HK-2 (cell line): Measurements from ENCODE around the gene ACTL10.

Experiments used
- DNase-seq: peaks from one replicate; pipeline ENCODE4 v3.0.0-alpha.2; 2018; ENCODE audit not compliant: unreplicated experiment

ACTL10 gene

GRCh38 chr20:33664085-33664761 is 2.5 kb upstream of the ACTL10 start:
- no peak for DNase-seq

DNA sequence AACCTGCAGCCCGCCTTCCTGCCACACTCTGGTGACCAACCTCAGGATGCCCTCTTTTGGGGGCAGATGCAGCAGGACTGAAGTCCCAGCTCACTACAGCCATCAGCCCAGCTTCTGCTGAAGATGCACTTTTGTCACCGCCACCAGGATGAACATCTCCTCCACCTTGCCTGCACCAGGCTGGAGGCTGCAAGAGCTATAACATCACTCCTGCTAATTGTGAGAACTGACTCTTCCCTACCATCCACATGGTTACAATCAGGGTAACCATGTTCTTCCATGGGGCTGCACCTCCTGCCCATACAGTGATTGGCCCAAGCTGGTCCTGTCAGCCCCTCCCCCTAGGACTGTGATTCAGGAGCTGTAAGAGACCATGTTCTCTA is 2.0 kb upstream of the ACTL10 start:
- DNase-seq: no peak

DNA sequence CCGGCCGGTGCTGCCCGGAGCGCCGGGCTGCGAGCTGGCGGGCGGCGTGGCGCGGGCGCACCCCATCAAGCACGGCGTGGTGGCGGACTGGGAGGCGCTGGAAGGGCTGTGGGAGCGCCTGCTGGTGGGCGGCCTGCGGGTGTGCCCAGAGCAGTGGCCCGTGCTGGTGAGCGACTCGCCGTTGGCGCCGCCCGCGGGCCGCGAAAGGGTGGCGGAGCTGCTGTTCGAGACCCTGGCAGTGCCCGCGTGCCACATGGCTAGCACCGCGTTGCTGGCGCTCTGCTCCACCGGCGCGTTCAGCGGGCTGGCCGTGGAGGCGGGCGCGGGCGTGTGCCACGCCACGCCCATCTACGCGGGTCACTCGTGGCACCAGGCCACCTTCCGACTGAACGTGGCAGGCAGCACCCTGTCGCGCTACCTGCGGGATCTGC is 517 bp downstream of the ACTL10 start:
- DNase-seq: peak; percentile 81

GRCh38 chr20:33667676-33668465 is 1.1 kb downstream of the ACTL10 start:
- DNase-seq: peak; percentile 93

DNA sequence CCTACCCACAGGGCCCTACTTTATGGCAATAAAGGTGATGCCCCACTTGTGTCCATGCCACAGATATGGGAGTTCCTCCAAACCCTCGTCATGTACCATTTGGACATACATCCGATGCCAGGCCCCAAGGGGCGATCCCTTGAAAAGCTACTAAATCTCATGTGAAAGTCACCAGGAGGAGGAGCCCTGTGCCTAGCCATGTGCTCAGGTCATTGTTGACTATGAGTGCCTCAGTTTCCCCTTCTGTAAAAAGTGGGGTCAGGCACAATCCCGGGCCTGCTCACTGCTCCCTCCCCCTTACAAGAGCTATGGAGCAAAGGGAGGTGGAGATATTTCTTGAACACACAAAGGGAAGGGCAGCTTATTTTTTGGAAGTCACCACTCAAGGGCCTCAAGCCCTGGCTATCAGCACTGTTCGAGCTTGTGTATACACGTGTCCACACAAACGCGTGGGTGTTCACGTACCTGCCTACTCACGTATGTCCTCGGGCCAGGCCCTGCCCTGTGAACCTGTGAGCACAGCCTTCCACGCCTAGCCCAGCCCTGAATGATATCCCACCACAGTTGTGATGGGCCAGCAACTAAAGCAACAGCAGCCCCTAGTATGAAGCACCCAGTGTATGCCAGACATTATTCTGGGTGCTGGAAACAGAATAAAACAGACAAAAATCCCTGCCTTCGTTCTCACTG is 1.9 kb downstream of the ACTL10 start:
- no peak for DNase-seq

DNA sequence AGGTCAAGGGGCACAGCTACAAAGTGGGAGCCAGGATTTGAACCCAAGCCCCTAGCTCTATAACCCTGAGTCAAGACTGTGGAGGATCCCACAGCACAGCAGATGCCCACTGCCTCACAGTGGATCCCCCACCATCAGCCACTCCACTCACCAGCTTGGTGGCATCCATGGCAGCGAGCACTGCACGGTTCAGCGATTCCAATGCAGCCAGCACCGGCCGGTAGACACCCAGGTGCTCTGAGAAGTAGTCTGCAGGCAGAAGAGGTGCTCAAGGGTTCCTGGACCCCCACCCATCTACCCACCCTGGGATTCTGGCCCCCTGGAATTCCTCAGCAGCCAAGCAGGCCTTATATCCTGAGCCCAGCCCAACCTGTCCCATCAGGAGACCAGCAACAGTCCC is 2.5 kb downstream of the ACTL10 start:
- DNase-seq: no peak

DNA sequence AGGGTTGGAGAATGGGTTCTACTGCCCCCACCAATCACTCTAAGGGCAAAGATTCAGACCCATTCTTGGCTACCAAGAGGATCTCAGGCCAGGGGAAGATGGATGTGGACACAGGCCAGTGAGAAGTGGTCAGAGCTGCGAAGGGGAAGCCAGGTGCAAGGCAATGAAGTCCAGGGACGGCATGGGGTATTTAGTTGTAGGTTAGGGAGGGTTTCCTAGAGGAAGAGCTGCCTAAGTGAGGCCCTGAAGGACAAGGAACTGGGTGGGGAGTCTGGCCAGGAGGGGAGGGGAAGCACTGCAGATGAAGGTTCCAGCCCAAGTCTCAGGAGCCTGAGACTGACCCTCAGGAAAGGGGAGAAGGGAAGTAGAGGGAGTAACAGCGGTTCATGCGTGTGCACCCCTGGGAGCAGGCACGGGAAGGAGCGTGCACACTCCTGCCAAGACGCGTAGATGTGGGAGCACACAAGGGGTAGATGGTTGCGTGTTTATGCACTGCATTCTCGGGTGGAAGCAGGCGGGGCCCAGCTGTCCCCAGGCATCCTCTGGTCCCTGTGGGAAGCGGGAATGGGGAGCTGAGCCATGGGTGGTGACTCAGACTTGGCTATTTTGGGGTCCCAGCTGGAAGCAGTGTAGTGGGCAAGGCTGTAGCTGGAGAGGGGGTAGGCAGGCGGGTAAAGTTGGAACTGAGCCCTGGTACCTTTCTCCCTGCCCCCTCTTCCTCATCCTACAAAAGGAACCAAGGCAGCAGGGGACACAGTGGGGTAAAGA is 3.3 kb downstream of the ACTL10 start:
- no peak for DNase-seq

DNA sequence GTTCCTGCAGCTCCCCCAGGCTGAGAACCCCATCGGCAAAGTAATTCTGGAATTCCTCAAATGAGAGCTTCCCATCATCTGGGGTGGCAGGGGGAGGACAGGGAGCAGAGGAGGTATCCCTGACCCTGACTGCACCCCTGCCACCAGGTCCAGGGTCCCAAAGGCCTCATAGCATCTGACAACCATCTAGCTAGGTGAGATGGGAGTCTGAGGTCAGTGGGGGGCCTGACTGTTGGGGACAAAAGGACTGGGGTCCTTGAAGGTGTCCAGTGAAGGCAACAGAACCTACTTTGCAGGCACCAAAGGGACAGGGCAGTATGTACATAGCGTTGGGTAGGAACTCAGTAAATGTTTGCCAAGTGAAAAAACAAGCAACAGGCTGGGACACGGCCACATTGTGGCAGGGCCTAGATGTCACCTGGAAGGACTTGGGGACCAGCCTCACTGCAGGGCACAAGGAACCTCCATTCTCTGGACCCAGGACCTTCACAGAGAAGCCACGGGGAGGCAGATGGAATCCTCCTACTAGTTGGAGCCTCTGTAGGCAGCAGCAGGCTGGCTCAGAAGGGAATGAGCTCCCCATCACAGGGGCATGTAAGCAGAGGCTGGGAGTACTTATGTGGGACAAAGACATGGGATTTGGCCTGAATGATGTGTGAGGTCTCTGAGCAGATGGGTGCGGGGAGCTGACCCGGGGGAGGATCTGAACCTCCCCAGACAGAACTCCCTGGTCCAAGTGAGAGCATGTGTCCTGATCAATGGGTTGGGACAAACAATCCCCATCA is 4.2 kb downstream of the ACTL10 start:
- no peak for DNase-seq

- DNase-seq: no peak
These were observed 5.0 kb downstream of the ACTL10 start for GRCh38 chr20:33671573-33672288.

DNA sequence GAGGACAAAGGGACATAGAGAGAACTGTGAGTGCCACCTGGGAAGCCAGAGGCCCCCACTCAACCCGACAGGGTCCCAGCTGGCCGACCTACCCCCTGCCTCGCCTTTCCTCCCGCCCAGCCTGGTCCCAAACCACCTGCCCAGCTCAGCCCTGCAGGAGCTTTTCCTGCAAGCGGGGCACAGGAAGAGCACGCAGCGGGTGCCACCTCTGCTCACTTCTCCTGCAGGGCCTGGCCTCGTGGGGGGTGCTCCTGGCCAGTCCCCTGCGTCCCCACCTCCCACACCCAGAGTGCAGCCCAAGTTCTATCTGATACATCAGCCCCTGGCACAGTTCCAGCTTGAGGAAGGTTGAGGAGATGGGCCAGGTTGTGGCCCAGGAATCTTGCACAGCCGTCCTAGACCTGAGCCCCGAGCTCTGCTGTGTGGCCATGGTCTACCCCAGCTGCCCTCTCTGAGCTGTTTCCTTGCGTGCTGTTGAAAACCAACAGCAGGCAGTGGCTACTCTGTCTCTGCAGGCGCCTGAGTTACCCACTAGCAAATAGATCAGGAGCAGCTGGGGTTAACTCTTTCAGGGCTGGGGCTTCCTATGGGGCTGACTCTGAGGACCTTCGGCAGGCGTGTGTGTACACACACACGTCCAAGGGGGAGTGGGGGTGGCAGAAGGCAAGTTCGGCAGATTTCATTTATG is 5.8 kb downstream of the ACTL10 start:
- DNase-seq: no peak

- DNase-seq: no peak
These were observed 6.3 kb downstream of the ACTL10 start for GRCh38 chr20:33673114-33673409.

DNA sequence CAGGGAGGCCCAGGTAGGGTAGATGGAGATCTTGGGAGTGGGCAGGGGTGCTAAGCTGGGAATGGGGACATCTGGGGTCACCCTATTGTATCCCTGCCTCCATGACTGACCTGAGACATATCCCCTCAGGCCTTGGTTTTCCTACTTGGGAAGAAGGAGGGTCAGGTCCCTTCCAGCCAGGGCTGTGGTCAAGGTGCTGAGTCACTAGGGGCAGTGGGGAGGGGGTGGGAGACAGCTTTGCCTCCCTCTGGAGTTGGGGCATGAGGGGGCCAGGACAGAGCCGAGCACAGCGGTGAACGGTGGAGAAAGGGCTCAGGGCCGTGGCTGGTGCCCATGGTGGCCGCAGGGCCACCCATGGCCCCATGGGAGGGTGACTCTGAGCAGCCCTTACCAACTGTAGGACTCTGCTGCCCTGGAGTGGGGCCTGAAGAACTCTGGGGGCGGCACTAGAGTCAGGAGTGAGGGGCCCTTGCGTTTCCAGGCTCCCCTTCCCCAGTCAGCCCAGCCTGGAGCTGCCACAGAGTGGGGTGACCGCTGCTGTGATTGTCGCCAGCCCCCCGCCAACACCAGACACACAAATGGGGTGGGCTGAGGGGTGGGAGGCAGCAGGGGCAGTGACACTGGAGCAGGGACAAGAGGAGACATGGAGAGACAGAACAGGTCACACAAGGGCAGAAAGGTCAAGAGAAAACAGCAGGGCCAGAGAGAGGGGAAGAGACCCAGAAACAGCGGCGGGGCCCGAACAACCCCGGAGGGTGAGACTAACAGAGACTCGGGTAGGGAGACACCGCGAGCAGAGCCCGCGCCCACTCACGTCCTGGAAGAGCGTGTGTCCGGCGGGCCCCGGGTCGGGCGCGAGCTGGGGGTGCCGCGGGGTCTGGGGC is 6.9 kb downstream of the ACTL10 start:
- DNase-seq: peak; percentile 64

GRCh38 chr20:33674294-33675135 is 7.8 kb downstream of the ACTL10 start, which contains the start of gene NECAB3:
TSS of gene NECAB3 (minus strand) at chr20:33674428. CDS start at chr20:33674352, 76 bp downstream.
- DNase-seq: peak; percentile 86

GRCh38 chr20:33675136-33675959 is 8.6 kb downstream of the ACTL10 start:
- DNase-seq: no peak

DNA sequence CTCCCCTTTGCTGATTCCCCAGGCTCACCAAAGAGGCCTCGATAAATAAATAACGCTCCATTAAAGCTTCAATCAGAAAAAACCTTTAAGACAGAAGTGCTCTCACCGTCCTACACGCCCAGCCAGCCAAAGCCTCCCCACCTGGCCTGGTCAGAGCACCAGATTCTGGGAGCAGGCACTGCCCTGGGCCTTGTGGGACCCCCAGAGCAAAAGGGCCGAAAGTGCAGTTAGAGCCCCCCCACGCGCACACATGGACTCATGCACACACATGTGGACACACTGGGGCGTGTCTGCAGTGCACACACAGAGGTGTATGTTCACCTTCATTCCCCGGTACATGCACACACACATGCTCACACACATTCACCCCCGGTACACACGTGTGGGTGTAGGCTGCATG is 9.4 kb downstream of the ACTL10 start:
- DNase-seq: no peak

- no peak for DNase-seq
These were observed 10.2 kb downstream of the ACTL10 start for GRCh38 chr20:33676652-33677645.
